WTC11 (cell line): Measurements from ENCODE around the gene TMEFF2. TPM values are rescaled to one million over a fixed set of nuclear protein-coding genes. Genes with fewer than 3 reads are reported as not detected.

Experiments used
- ATAC-seq: fragments of 200-7000 bp; cut with Tn5 transposase; 2 replicates; pipeline ENCODE4 v1.10.0; 2021; ENCODE audit warnings: mild to moderate bottlenecking, moderate library complexity
- CTCF ChIA-PET: fragments of 300-600 bp; sonication (Branson Sonifier 250); formaldehyde crosslinking; loops from one replicate; lab custom pipeline; 2021; ENCODE audit warnings: antibody characterized with exemption; lab: Charles Lee
- POLR2A ChIA-PET: fragments of 350-600 bp; sonication (Branson Sonifier 250); formaldehyde crosslinking; loops from one replicate; lab custom pipeline; 2021; ENCODE audit warnings: antibody characterized with exemption; lab: Charles Lee
- DNase-seq: peaks from one replicate; pipeline ENCODE4 v3.0.0; 2021; ENCODE audit warnings: low spot score
- H3K27ac Mint-ChIP-seq: 2 replicates; pipeline ENCODE4 v1.8.0; 2021; ENCODE audit warnings: mixed read lengths
- H3K27me3 Mint-ChIP-seq: 2 replicates; pipeline ENCODE4 v1.8.0; 2021; ENCODE audit warnings: low read depth, mild to moderate bottlenecking, moderate library complexity, mixed read lengths
- H3K36me3 Mint-ChIP-seq: 2 replicates; pipeline ENCODE4 v1.8.0; 2021; ENCODE audit warnings: mixed read lengths
- H3K4me1 Mint-ChIP-seq: 2 replicates; pipeline ENCODE4 v1.8.0; 2022; ENCODE audit warnings: mixed read lengths
- H3K4me3 Mint-ChIP-seq: 2 replicates; pipeline ENCODE4 v1.8.0; 2021; ENCODE audit warnings: mild to moderate bottlenecking, moderate library complexity, mixed read lengths
- H3K9me3 Mint-ChIP-seq: 2 replicates; pipeline ENCODE4 v1.8.0; 2021; ENCODE audit warnings: mixed read lengths
- ESRRA ChIP-seq: sonication (generic); formaldehyde crosslinking; IDR thresholded peaks from 2 replicates; pipeline ENCODE4 v1.8.1; 2022; ENCODE audit warnings: mild to moderate bottlenecking, missing genetic modification reagents, borderline replicate concordance
- FOXJ3 ChIP-seq: sonication (generic); formaldehyde crosslinking; IDR thresholded peaks from 2 replicates; pipeline ENCODE4 v1.9.0; 2021; ENCODE audit warnings: missing genetic modification reagents, mild to moderate bottlenecking, borderline replicate concordance
- GABPB1 ChIP-seq: sonication (generic); formaldehyde crosslinking; IDR thresholded peaks from 2 replicates; pipeline ENCODE4 v1.8.1; 2023; ENCODE audit warnings: mild to moderate bottlenecking, missing genetic modification reagents
- GRHL2 ChIP-seq: fragments of 250-450 bp; sonication (Bioruptor Pico); IDR thresholded peaks from 2 replicates; pipeline ENCODE4 v1.8.0; 2022; ENCODE audit warnings: mild to moderate bottlenecking, moderate library complexity; ENCODE audit not compliant: insufficient replicate concordance, severe bottlenecking
- IRF2 ChIP-seq: sonication (generic); formaldehyde crosslinking; IDR thresholded peaks from 2 replicates; pipeline ENCODE4 v1.8.0; 2022; ENCODE audit warnings: low read depth, missing genetic modification reagents, borderline replicate concordance
- KAT7 ChIP-seq: sonication (generic); formaldehyde crosslinking; IDR thresholded peaks from 2 replicates; pipeline ENCODE4 v1.8.1; 2023; ENCODE audit warnings: missing genetic modification reagents, mild to moderate bottlenecking, borderline replicate concordance
- MAX ChIP-seq: sonication (generic); formaldehyde crosslinking; IDR thresholded peaks from 2 replicates; pipeline ENCODE4 v1.8.0; 2022; ENCODE audit warnings: mild to moderate bottlenecking, missing genetic modification reagents
- MXD4 ChIP-seq: fragments of 250-450 bp; sonication (Bioruptor Pico); IDR thresholded peaks from 2 replicates; pipeline ENCODE4 v1.8.0; 2021; ENCODE audit warnings: mild to moderate bottlenecking, moderate library complexity, borderline replicate concordance
- NFATC4 ChIP-seq: fragments of 250-450 bp; sonication (Bioruptor Pico); IDR thresholded peaks from 2 replicates; pipeline ENCODE4 v1.9.0; 2021; ENCODE audit warnings: mild to moderate bottlenecking
- NR1H2 ChIP-seq: sonication (generic); formaldehyde crosslinking; IDR thresholded peaks from 2 replicates; pipeline ENCODE4 v1.9.0; 2021; ENCODE audit warnings: mild to moderate bottlenecking, moderate library complexity, missing genetic modification reagents
- OVOL2 ChIP-seq: fragments of 250-450 bp; sonication (Bioruptor Pico); IDR thresholded peaks from 2 replicates; pipeline ENCODE4 v1.9.0; 2021; ENCODE audit warnings: mild to moderate bottlenecking, borderline replicate concordance
- TP53 ChIP-seq: sonication (generic); formaldehyde crosslinking; IDR thresholded peaks from 2 replicates; pipeline ENCODE4 v1.8.1; 2023; ENCODE audit warnings: mild to moderate bottlenecking, missing genetic modification reagents
- ZBTB21 ChIP-seq: sonication (generic); formaldehyde crosslinking; IDR thresholded peaks from 2 replicates; pipeline ENCODE4 v1.8.1; 2023; ENCODE audit warnings: mild to moderate bottlenecking, missing genetic modification reagents, borderline replicate concordance
- ZNF138 ChIP-seq: sonication (generic); formaldehyde crosslinking; conservative IDR thresholded peaks from 2 replicates; pipeline ENCODE4 v1.8.1; 2022; ENCODE audit warnings: mild to moderate bottlenecking, moderate library complexity, missing genetic modification reagents
- ZNF263 ChIP-seq: sonication (generic); formaldehyde crosslinking; IDR thresholded peaks from 2 replicates; pipeline ENCODE4 v1.8.1; 2022; ENCODE audit warnings: low read depth, mild to moderate bottlenecking, moderate library complexity, missing genetic modification reagents
- ZNF396 ChIP-seq: fragments of 250-450 bp; sonication (Bioruptor Pico); IDR thresholded peaks from 2 replicates; pipeline ENCODE4 v1.8.0; 2021; ENCODE audit warnings: mild to moderate bottlenecking, moderate library complexity, borderline replicate concordance
- ZNF416 ChIP-seq: fragments of 250-450 bp; sonication (Bioruptor Pico); IDR thresholded peaks from 2 replicates; pipeline ENCODE4 v1.9.0; 2021; ENCODE audit warnings: mild to moderate bottlenecking, inconsistent platforms
- ZNF423 ChIP-seq: fragments of 250-450 bp; sonication (Bioruptor Pico); IDR thresholded peaks from 2 replicates; pipeline ENCODE4 v2.1.2; 2022; ENCODE audit warnings: mild to moderate bottlenecking, moderate library complexity
- ZSCAN18 ChIP-seq: fragments of 250-450 bp; sonication (Bioruptor Pico); IDR thresholded peaks from 2 replicates; pipeline ENCODE4 v2.1.2; 2022; ENCODE audit warnings: mild to moderate bottlenecking, moderate library complexity
- total RNA-seq: library from RNA; stranded (reverse); gene quantifications from 3 replicates; pipeline ENCODE4 v1.2.3, GENCODE V29; 2021
- TF ChIP-seq, protein P1 (sequence below): sonication (generic); formaldehyde crosslinking; IDR thresholded peaks from 2 replicates; pipeline ENCODE4 v1.8.1; 2022; ENCODE audit warnings: mild to moderate bottlenecking, moderate library complexity, missing genetic modification reagents
- TF ChIP-seq, protein P2 (sequence below): fragments of 250-450 bp; sonication (Bioruptor Pico); IDR thresholded peaks from 2 replicates; pipeline ENCODE4 v1.9.0; 2021; ENCODE audit warnings: mild to moderate bottlenecking
- TF ChIP-seq, protein P3 (sequence below): fragments of 250-450 bp; sonication (Bioruptor Pico); conservative IDR thresholded peaks from 2 replicates; pipeline ENCODE4 v1.9.0; 2021; ENCODE audit warnings: mild to moderate bottlenecking

TMEFF2 gene
- total RNA-seq, 1 experiment from 2014 or later = 2.3 TPM

- CTCF ChIA-PET = interaction anchor here (0.8 to 1.1 kb wide), 2 partner anchors 22 to 289 kb away, joined by 3 read pairs; no protein-coding TSS in a partner anchor
- Mint-ChIP-seq H3K27me3 (no peaks in the 10 kb centered on the region), H3K4me1 (peaks cover 6% of the 10 kb centered on the region; the same call in 1 of the 2 replicates), H3K27ac (no peak overlapping the region), H3K36me3 (no peaks in the 10 kb centered on the region), H3K4me3 (no peak overlapping the region), H3K9me3 (no peaks in the 10 kb centered on the region)
- DNase-seq (no peak), ATAC-seq (no peak)
- POLR2A ChIA-PET = no interaction called here
- TF ChIP-seq IRF2 (no peak), ESRRA (CRISPR knock-in tag) (no peak), KAT7 (CRISPR knock-in tag) (no peak), ZNF396 (CRISPR knock-in tag) (no peak), ZNF416 (CRISPR knock-in tag) (no peak)
- TF ChIP-seq, protein P1, sequence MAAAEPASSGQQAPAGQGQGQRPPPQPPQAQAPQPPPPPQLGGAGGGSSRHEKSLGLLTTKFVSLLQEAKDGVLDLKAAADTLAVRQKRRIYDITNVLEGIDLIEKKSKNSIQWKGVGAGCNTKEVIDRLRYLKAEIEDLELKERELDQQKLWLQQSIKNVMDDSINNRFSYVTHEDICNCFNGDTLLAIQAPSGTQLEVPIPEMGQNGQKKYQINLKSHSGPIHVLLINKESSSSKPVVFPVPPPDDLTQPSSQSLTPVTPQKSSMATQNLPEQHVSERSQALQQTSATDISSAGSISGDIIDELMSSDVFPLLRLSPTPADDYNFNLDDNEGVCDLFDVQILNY (CRISPR knock-in tag) = no peak
These were observed 147.2 kb downstream of the TMEFF2 start for GRCh38 chr2:192047315-192048107.

DNA sequence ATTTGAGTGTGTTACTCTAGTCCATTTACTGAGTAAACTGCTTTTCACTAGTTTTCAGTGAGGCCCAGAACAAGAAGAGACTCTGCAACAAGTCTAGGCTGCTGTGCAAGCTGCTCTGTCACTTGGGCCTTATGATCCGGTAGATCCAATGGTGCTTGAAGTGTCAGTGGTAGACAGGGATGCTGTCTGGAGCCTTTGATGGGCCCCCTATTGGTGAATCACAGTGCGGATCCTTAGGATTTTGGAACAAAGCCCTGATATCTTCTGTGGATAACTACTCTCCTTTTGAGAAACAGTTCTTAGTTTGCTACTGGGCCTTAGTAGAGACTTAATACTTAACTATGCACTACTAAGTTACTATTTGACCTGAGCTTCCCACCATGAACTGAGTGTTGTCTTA lies 150.2 kb downstream of the TMEFF2 start:
- no peaks in the 10 kb centered on the region for H3K9me3 Mint-ChIP-seq
- no peaks in the 10 kb centered on the region for H3K27me3 Mint-ChIP-seq
- H3K36me3 Mint-ChIP-seq = no peaks in the 10 kb centered on the region
- DNase-seq = no peak
- TF ChIP-seq MXD4 (CRISPR knock-in tag) (no peak), IRF2 (no peak), ZNF416 (CRISPR knock-in tag) (no peak), MAX (CRISPR knock-in tag) (no peak), OVOL2 (CRISPR knock-in tag) (no peak), ZNF263 (CRISPR knock-in tag) (no peak), FOXJ3 (CRISPR knock-in tag) (no peak), ZNF423 (no peak), NR1H2 (no peak)
- TF ChIP-seq, protein P2, sequence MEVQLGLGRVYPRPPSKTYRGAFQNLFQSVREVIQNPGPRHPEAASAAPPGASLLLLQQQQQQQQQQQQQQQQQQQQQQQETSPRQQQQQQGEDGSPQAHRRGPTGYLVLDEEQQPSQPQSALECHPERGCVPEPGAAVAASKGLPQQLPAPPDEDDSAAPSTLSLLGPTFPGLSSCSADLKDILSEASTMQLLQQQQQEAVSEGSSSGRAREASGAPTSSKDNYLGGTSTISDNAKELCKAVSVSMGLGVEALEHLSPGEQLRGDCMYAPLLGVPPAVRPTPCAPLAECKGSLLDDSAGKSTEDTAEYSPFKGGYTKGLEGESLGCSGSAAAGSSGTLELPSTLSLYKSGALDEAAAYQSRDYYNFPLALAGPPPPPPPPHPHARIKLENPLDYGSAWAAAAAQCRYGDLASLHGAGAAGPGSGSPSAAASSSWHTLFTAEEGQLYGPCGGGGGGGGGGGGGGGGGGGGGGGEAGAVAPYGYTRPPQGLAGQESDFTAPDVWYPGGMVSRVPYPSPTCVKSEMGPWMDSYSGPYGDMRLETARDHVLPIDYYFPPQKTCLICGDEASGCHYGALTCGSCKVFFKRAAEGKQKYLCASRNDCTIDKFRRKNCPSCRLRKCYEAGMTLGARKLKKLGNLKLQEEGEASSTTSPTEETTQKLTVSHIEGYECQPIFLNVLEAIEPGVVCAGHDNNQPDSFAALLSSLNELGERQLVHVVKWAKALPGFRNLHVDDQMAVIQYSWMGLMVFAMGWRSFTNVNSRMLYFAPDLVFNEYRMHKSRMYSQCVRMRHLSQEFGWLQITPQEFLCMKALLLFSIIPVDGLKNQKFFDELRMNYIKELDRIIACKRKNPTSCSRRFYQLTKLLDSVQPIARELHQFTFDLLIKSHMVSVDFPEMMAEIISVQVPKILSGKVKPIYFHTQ (CRISPR knock-in tag) = no peak
- TF ChIP-seq, all 79 proteins: peak for 0
- no peak overlapping the region for H3K27ac Mint-ChIP-seq
- H3K4me3 Mint-ChIP-seq = no peak overlapping the region
- ChIA-PET CTCF (interaction anchor here (1.2 to 1.7 kb wide), 2 partner anchors 15 to 173 kb away, joined by 3 to 4 read pairs; no protein-coding TSS in a partner anchor), POLR2A (no interaction called here)
- H3K4me1 Mint-ChIP-seq = no peaks in the 10 kb centered on the region
- peak; percentile 72; the same call in 1 of the 2 replicates for ATAC-seq

- no peak for ATAC-seq
- Mint-ChIP-seq H3K9me3 (no peaks in the 10 kb centered on the region), H3K4me1 (no peaks in the 10 kb centered on the region), H3K36me3 (no peaks in the 10 kb centered on the region), H3K27ac (no peak overlapping the region), H3K4me3 (no peak overlapping the region), H3K27me3 (no peaks in the 10 kb centered on the region)
- no peak for DNase-seq
- ChIA-PET POLR2A (no interaction called here), CTCF (interaction anchor here (0.6 to 1.2 kb wide), 2 partner anchors 14 to 233 kb away, joined by 3 to 4 read pairs; no protein-coding TSS in a partner anchor)
- TF ChIP-seq GABPB1 (CRISPR knock-in tag) (no peak), TP53 (CRISPR knock-in tag) (no peak), ZNF138 (CRISPR knock-in tag) (no peak), NFATC4 (CRISPR knock-in tag) (no peak), GRHL2 (no peak), ZSCAN18 (CRISPR knock-in tag) (no peak), ZBTB21 (no peak)
- TF ChIP-seq, protein P3, sequence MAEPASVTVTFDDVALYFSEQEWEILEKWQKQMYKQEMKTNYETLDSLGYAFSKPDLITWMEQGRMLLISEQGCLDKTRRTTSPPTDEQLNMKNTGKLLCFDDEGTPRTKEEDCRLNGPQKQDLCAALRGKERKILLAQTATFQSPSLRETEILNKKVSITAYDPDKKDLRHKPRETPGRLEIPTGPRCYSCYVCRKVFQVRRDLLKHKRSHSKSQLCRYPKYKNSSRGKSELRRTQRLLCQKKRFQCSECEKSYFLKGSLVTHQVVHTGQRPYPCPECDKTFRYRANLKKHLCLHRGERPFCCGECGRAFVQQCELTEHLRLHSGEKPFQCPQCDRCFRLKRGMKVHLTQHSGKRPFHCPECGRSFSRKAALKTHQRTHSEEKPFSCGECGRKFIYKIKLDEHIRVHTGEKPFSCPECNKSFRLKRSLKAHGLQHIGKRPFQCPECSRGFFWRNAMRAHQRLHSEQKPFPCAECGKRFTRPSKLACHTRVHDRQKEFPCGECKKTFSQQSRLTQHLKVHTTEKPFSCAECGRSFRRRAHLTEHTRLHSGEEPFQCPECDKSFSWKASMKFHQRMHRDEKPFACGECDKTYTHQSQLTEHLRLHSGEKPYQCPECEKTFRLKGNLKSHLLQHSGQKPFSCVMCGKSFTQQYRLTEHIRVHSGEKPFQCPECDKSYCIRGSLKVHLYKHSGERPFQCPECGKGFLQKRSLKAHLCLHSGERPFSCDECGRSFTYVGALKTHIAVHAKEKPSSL (CRISPR knock-in tag) = no peak
These were observed 151.4 kb downstream of the TMEFF2 start for GRCh38 chr2:192043216-192043870.
